GM21381 (cell line): Measurements from ENCODE around the gene MARK4.
"Not testable (repeated sequence)": the region's sequence is repeated elsewhere in the genome, so short reads cannot be mapped to it uniquely, and the experiment has no call there.

Source experiments
- ATAC-seq: cut with Tn5 transposase; IDR thresholded peaks from one replicate; pipeline ENCODE4 v1.9.1; 2021; ENCODE audit warnings: mild to moderate bottlenecking, moderate library complexity; ENCODE audit not compliant: unreplicated experiment

MARK4 gene

GRCh38 chr19:45250832-45251451 is at the start of gene MARK4:
Gene MARK4, plus strand, starts transcription at chr19:45251271. Its CDS starts 318 bp downstream, at chr19:45251589.
- no peak for ATAC-seq

GRCh38 chr19:45202637-45203036 is 48.4 kb upstream of the MARK4 start:
- ATAC-seq = no peak

- no peak for ATAC-seq
Measured at GRCh38 chr19:45205810-45206209, 45.3 kb upstream of the MARK4 start.

GRCh38 chr19:45206328-45206727 is 44.7 kb upstream of the MARK4 start:
- no peak for ATAC-seq

GRCh38 chr19:45211751-45212381 is 39.2 kb upstream of the MARK4 start:
- ATAC-seq = no peak

- ATAC-seq = no peak
Measured at GRCh38 chr19:45213031-45213430, 38.0 kb upstream of the MARK4 start.

GRCh38 chr19:45215391-45216191 is 35.5 kb upstream of the MARK4 start:
- ATAC-seq = no peak

- ATAC-seq = no peak
Measured at GRCh38 chr19:45216667-45217066, 34.4 kb upstream of the MARK4 start.

- ATAC-seq = no peak
Measured at GRCh38 chr19:45217193-45217956, 33.7 kb upstream of the MARK4 start.

GRCh38 chr19:45217957-45218334 is 33.1 kb upstream of the MARK4 start:
- ATAC-seq = no peak

- no peak for ATAC-seq
Measured at GRCh38 chr19:45218426-45218825, 32.6 kb upstream of the MARK4 start.

GRCh38 chr19:45218911-45219743 is 31.9 kb upstream of the MARK4 start:
- ATAC-seq = no peak

- no peak for ATAC-seq
Measured at GRCh38 chr19:45222724-45223123, 28.3 kb upstream of the MARK4 start.

GRCh38 chr19:45223879-45224278 is 27.2 kb upstream of the MARK4 start:
- ATAC-seq = no peak

- ATAC-seq = no peak
Measured at GRCh38 chr19:45224645-45225044, 26.4 kb upstream of the MARK4 start.

- ATAC-seq = not testable (repeated sequence)
Measured at GRCh38 chr19:45229056-45229455, 22.0 kb upstream of the MARK4 start.

- ATAC-seq = no peak
Measured at GRCh38 chr19:45231891-45232290, 19.2 kb upstream of the MARK4 start.

GRCh38 chr19:45234089-45234869 is 16.8 kb upstream of the MARK4 start:
- ATAC-seq = no peak

- ATAC-seq = no peak
Measured at GRCh38 chr19:45235485-45235884, 15.6 kb upstream of the MARK4 start.

GRCh38 chr19:45238556-45238955 is 12.5 kb upstream of the MARK4 start:
- ATAC-seq = no peak
